Peyer's patch (tissue), 4 donors: ENCODE data around the gene NBAS. TPM values are rescaled to one million over a fixed set of nuclear protein-coding genes. Genes with fewer than 3 reads are reported as not detected.

Source experiments
- DNase-seq, 3 donors: peaks; one replicate each; pipeline ENCODE4 v3.0.0-alpha.2; 2017 to 2019
- H3K27ac ChIP-seq, 4 donors: fragments of 200-600 bp; sonication (generic); one replicate each; pipeline ENCODE4 v1.5.1; 2016 to 2019
- H3K27me3 ChIP-seq, 2 donors: fragments of 200-600 bp; sonication (generic); one replicate each; pipeline ENCODE4 v1.5.1; 2019
- H3K36me3 ChIP-seq, 3 donors: fragments of 200-600 bp; sonication (generic); one replicate each; pipeline ENCODE4 v1.5.1; 2016 to 2019
- H3K4me1 ChIP-seq, 4 donors: fragments of 200-600 bp; sonication (generic); one replicate each; pipeline ENCODE4 v1.5.1; 2016 to 2019
- H3K4me3 ChIP-seq, 4 donors: fragments of 200-600 bp; sonication (generic); 1 replicate in 3 of 4; 2 replicates in 1 of 4; pipeline ENCODE4 v1.5.1; 2016 to 2019; ENCODE audit warnings: mild to moderate bottlenecking in 1 of 4
- H3K9me3 ChIP-seq, 4 donors: fragments of 200-600 bp; sonication (generic); one replicate each; pipeline ENCODE4 v1.5.1; 2016 to 2019; ENCODE audit warnings: mild to moderate bottlenecking in 1 of 4
- CTCF ChIP-seq, 6 experiments: fragments of 450-650 bp in 4 of 6; fragments of 200-600 bp in 2 of 6; sonication (generic) in 1 of 6; IDR thresholded peaks; one replicate each; pipeline ENCODE4 v1.5.1; 2017 to 2019; ENCODE audit warnings: antibody characterized with exemption in 6 of 6, mild to moderate bottlenecking in 3 of 6, moderate library complexity in 1 of 6
- POLR2A ChIP-seq, 2 donors: fragments of 450-650 bp; IDR thresholded peaks; one replicate each; pipeline ENCODE4 v1.5.1; 2017; ENCODE audit warnings: antibody characterized with exemption in 2 of 2, mild to moderate bottlenecking in 2 of 2, moderate library complexity in 2 of 2
- total RNA-seq, 4 donors: library from RNA; depleted of rRNA; stranded (reverse); fragments of >200 nt; gene quantifications; one replicate each; pipeline ENCODE4 v1.1.0, GENCODE V29; 2016

NBAS gene
- total RNA-seq, 4 donors from 2014 or later = 43.2 to 70.2 (median 55.3) TPM

- TF ChIP-seq POLR2A (IDR thresholded peaks at IDR 0.05) (no peak), CTCF (IDR thresholded peaks at IDR 0.05) (no peak)
- Histone ChIP-seq H3K9me3 (no peaks in the 10 kb centered on the region), H3K27ac (no peak overlapping the region), H3K4me3 (no peak overlapping the region), H3K36me3 (peaks cover 0 to 22% (median 0%) of the 10 kb centered on the region in 3 donors), H3K4me1 (no peaks in the 10 kb centered on the region), H3K27me3 (no peaks in the 10 kb centered on the region)
- DNase-seq = no peak
These were observed 189.1 kb downstream of the NBAS start for GRCh38 chr2:15372019-15372418.

GRCh38 chr2:15369129-15369528 is 192.0 kb downstream of the NBAS start:
- Histone ChIP-seq H3K27me3 (no peaks in the 10 kb centered on the region), H3K27ac (no peak overlapping the region), H3K9me3 (no peaks in the 10 kb centered on the region), H3K36me3 (peaks cover 0 to 21% (median 0%) of the 10 kb centered on the region in 3 donors), H3K4me1 (no peaks in the 10 kb centered on the region), H3K4me3 (no peak overlapping the region)
- no peak for DNase-seq
- no peak for TF ChIP-seq POLR2A (IDR thresholded peaks at IDR 0.05)
- no peak for TF ChIP-seq CTCF (IDR thresholded peaks at IDR 0.05)

GRCh38 chr2:15367715-15368114 is 193.4 kb downstream of the NBAS start:
- no peak for TF ChIP-seq POLR2A (IDR thresholded peaks at IDR 0.05)
- TF ChIP-seq CTCF (IDR thresholded peaks at IDR 0.05) = no peak
- no peak for DNase-seq
- H3K27ac ChIP-seq = no peak overlapping the region
- no peaks in the 10 kb centered on the region for H3K9me3 ChIP-seq
- H3K4me3 ChIP-seq = no peak overlapping the region
- H3K36me3 ChIP-seq = peaks cover 0 to 22% (median 0%) of the 10 kb centered on the region in 3 donors
- no peaks in the 10 kb centered on the region for H3K27me3 ChIP-seq
- no peaks in the 10 kb centered on the region for H3K4me1 ChIP-seq

- Histone ChIP-seq H3K36me3 (peaks cover 0 to 24% (median 0%) of the 10 kb centered on the region in 3 donors), H3K27ac (no peak overlapping the region), H3K4me1 (no peaks in the 10 kb centered on the region), H3K27me3 (no peaks in the 10 kb centered on the region), H3K9me3 (no peaks in the 10 kb centered on the region), H3K4me3 (no peak overlapping the region)
- no peak for DNase-seq
- TF ChIP-seq POLR2A (IDR thresholded peaks at IDR 0.05) = no peak
- no peak for TF ChIP-seq CTCF (IDR thresholded peaks at IDR 0.05)
These were observed 193.9 kb downstream of the NBAS start for GRCh38 chr2:15367205-15367604.

GRCh38 chr2:15365411-15365810 is 195.7 kb downstream of the NBAS start:
- H3K4me3 ChIP-seq = no peak overlapping the region
- no peak overlapping the region for H3K27ac ChIP-seq
- no peak for DNase-seq
- no peaks in the 10 kb centered on the region for H3K9me3 ChIP-seq
- H3K4me1 ChIP-seq = no peaks in the 10 kb centered on the region
- peaks cover 0 to 18% (median 0%) of the 10 kb centered on the region in 3 donors for H3K36me3 ChIP-seq
- TF ChIP-seq POLR2A (IDR thresholded peaks at IDR 0.05) = no peak
- no peak for TF ChIP-seq CTCF (IDR thresholded peaks at IDR 0.05)
- H3K27me3 ChIP-seq = no peaks in the 10 kb centered on the region

- Histone ChIP-seq H3K27me3 (no peaks in the 10 kb centered on the region), H3K9me3 (no peaks in the 10 kb centered on the region), H3K36me3 (peaks cover 0 to 18% (median 0%) of the 10 kb centered on the region in 3 donors), H3K4me3 (no peak overlapping the region), H3K4me1 (no peaks in the 10 kb centered on the region), H3K27ac (no peak overlapping the region)
- DNase-seq = no peak
- TF ChIP-seq CTCF (IDR thresholded peaks at IDR 0.05) (no peak), POLR2A (IDR thresholded peaks at IDR 0.05) (no peak)
These were observed 196.6 kb downstream of the NBAS start for GRCh38 chr2:15364561-15364960.
